ENCODE results near the gene SYP. TPM values are rescaled to one million over a fixed set of nuclear protein-coding genes. Genes with fewer than 3 reads are reported as not detected.

The SYP gene
- total and polyA plus RNA-seq, 12 donors: 6.8 to 147 (median 19.4) TPM

- intact Hi-C loops (cut with DNase I): no loop called here
- Histone ChIP-seq H3K4me3 (no peak overlapping the region), H3K27ac (no peak overlapping the region), H3K4me1 (replicated peaks in 1 of 2) (no peaks in the 10 kb centered on the region), H3K9me3 (replicated peaks in 1 of 3) (no peaks in the 10 kb centered on the region), H3K27me3 (no peaks in the 10 kb centered on the region), H3K36me3 (replicated peaks in 1 of 2) (no peaks in the 10 kb centered on the region)
- WGBS, 4 donors: 50 to 83% (median 70%) methylated on average over 14 of the region's 14 CpGs; no CpG with 5 or more reads in 1 of the 4 donors
- TF ChIP-seq CTCF (IDR thresholded peaks at IDR 0.05) (no peak), POLR2A (IDR thresholded peaks at IDR 0.05) (no peak)
- no peak for DNase-seq
Measured at GRCh38 chrX:49225858-49226257, 25.9 kb upstream of the SYP start.

GRCh38 chrX:49221868-49222267 lies 21.9 kb upstream of the SYP start:
- intact Hi-C loops (cut with DNase I): no loop called here
- H3K4me3 ChIP-seq: no peak overlapping the region
- no peaks in the 10 kb centered on the region for H3K27me3 ChIP-seq
- no peak for TF ChIP-seq POLR2A (IDR thresholded peaks at IDR 0.05)
- no peak for TF ChIP-seq CTCF (IDR thresholded peaks at IDR 0.05)
- no peak overlapping the region for H3K27ac ChIP-seq
- no peaks in the 10 kb centered on the region for H3K9me3 ChIP-seq (replicated peaks in 1 of 3)
- no peak for DNase-seq
- H3K4me1 ChIP-seq (replicated peaks in 1 of 2): no peaks in the 10 kb centered on the region
- 60 to 79% (median 74%) methylated on average over 2 of the region's 2 CpGs for WGBS, 4 donors
- no peaks in the 10 kb centered on the region for H3K36me3 ChIP-seq (replicated peaks in 1 of 2)

- no peak overlapping the region for H3K27ac ChIP-seq
- intact Hi-C loops (cut with DNase I): no loop called here
- no peaks in the 10 kb centered on the region for H3K4me1 ChIP-seq (replicated peaks in 1 of 2)
- TF ChIP-seq CTCF (IDR thresholded peaks at IDR 0.05): no peak
- no peak for TF ChIP-seq POLR2A (IDR thresholded peaks at IDR 0.05)
- H3K36me3 ChIP-seq (replicated peaks in 1 of 2): no peaks in the 10 kb centered on the region
- no peaks in the 10 kb centered on the region for H3K9me3 ChIP-seq (replicated peaks in 1 of 3)
- H3K4me3 ChIP-seq: no peak overlapping the region
- DNase-seq: no peak
- no peaks in the 10 kb centered on the region for H3K27me3 ChIP-seq
Measured at GRCh38 chrX:49220100-49220499, 20.1 kb upstream of the SYP start.

GRCh38 chrX:49214996-49215526 lies 15.1 kb upstream of the SYP start:
- TF ChIP-seq CTCF (IDR thresholded peaks at IDR 0.05) (no peak), POLR2A (IDR thresholded peaks at IDR 0.05) (no peak)
- Histone ChIP-seq H3K36me3 (replicated peaks in 1 of 2) (no peaks in the 10 kb centered on the region), H3K27me3 (no peaks in the 10 kb centered on the region), H3K4me3 (no peak overlapping the region), H3K27ac (no peak overlapping the region), H3K9me3 (replicated peaks in 1 of 3) (no peaks in the 10 kb centered on the region), H3K4me1 (replicated peaks in 1 of 2) (no peaks in the 10 kb centered on the region)
- WGBS, 4 donors: 63 to 86% (median 72%) methylated on average over 5 to 14 of the region's 14 CpGs
- no peak for DNase-seq
- intact Hi-C loops (cut with DNase I): no loop called here
